Muscle of arm (tissue), 12 donors: Measurements from ENCODE around the gene PEX5. TPM values are rescaled to one million over a fixed set of nuclear protein-coding genes. Genes with fewer than 3 reads are reported as not detected.
"Not testable (repeated sequence)": the region's sequence is repeated elsewhere in the genome, so short reads cannot be mapped to it uniquely, and the experiment has no call there.

ENCODE experiments used
- DNase-seq: peaks from one replicate; pipeline ENCODE4 v3.0.0-alpha.2; 2013
- polyA plus RNA-seq, 12 donors: library from polyadenylated mRNA; unstranded; fragments of 120-200 nt; gene quantifications; one replicate each; pipeline ENCODE4 v1.2.1, GENCODE V29; 2013; ENCODE audit not compliant: insufficient read length in 12 of 12

The PEX5 gene
- polyA plus RNA-seq, 12 donors, result 25.9 to 43.0 (median 35.8) TPM; not detected in 1

DNA sequence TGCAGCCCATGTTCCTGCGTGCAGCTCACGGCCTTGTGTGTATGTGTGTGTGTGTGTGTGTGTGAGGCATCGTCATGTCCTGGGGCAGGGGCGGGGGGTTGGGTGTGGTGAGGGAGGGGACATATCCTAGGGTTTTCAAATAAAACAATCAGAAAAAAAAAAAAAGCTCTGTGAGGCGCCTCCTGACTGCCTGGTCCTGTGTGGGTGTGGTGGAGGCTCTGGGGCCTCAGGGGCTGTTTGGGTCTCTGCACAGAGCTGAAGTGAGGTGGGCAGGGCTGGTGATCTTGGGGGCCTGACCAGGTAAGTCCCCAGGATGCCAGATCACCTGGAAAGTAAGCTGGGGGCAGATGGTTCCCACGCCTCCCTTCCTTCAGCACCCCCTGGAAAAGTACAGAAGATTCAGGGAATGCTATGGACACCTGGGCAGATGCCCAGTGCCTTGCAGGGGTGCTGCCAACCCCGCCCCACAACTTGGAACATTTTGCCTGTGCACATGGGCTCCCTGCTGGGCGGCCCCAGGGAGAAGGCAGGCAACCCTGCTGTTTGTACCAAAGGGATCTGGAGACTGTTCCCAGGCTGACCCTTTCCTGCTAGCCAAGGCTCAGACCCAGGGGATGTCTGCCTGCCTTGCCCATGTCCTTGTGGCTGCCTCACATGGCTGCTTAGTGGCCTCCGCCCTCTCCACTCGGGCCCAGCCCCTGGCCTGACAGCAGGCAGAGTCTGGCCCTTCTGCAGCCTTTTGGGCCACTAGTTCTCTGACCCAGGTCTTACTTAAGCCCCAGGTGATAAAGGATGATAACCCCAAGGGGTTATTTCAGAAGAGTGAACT, 30.5 kb upstream of the PEX5 start:
- DNase-seq, result no peak

DNA sequence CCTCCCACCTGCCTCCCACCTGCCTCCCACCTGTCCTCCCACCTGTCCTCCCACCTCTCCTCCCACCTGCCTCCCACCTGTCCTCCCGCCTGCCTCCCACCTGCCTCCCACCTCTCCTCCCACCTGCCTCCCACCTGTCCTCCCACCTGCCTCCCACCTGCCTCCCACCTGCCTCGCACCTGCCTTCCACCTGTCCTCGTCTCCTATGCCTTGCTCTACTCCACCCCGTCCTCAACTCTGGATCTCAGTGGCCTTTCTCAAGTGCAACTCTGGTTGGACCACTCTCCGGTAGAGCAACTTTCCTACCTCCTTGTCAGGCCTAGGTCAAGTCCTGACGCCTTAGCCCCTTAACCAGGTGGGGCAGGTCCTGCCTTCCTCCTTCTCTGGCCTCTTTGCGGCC, 29.3 kb upstream of the PEX5 start:
- DNase-seq, result no peak

DNA sequence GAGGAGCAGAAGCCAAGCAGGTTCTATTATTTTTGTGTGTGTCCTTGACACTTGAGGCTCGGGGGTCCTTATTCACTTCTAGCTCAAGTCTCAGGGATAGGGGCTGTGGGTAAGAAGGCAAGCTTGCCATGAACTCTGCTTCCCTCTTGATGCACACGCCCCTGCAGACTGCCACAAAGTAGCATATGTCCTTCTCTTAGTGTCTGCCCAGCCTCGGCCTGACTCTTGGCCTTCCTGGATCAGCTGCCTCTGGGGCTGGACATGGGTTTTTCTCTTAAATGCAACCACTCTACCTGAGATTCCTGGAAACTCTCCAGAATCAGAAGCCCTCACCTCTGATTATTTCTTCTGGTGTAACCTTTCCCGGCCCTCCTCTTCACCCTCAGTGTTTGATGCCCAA, 28.2 kb upstream of the PEX5 start:
- DNase-seq, result no peak

DNA sequence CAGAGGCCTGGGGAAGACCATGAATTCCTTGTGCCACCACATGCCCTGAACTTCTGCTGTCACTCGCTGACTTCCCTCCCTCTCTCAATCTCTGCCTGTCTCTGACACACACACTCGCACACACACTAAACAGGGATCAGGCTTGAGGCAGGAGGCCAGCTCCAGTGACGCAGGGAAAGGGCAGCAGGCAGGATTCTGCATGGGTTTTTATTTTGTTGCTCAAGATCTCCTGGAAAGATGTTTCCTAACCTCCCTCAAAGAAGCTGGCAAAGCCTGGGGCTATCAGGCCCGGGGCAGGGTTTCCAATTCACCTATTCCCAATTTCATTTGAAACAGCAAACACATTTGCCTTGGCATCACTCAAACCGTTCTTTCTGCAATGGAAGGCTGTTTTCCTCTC, 27.7 kb upstream of the PEX5 start:
- no peak for DNase-seq

DNA sequence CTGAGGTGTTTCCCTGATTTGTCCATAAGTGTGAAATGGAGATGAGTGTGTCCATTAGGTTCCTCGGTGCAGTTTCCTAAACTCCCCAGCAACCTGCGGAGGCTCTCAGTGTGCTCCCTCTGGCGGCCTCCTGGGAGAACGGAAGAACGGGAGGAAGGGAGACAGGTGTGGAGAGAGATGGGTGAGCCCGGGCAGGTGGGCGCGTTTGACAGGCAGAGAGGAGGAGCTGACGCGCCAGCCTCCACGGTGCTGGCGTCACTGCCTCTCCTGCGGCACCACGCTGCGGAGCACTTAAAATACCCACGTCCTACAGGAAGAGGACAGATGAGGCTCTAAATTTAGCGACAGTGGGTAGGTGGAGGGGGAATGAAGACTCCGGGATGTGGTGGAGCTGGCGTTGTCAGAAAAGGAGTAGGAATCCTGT, 26.8 kb upstream of the PEX5 start:
- DNase-seq, result no peak

DNA sequence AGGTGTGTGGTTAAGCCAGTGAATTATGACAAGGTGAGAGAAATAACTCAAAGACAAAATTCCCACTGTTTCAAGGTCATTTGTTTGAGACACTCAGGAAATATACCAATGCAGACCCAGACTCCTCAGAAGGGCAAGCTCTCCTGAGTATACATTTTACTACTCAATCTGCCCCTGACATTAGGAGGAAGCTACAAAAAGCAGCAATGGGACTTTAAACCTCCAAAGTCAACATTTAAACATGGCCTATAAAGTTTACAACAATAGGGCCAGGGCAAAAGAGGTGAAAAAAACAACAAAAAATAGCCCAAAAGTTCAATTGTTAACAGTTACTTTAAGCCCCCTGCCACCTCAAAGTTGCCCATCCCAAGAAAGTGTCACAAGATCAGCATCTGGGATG, 19.5 kb upstream of the PEX5 start:
- no peak for DNase-seq

DNA sequence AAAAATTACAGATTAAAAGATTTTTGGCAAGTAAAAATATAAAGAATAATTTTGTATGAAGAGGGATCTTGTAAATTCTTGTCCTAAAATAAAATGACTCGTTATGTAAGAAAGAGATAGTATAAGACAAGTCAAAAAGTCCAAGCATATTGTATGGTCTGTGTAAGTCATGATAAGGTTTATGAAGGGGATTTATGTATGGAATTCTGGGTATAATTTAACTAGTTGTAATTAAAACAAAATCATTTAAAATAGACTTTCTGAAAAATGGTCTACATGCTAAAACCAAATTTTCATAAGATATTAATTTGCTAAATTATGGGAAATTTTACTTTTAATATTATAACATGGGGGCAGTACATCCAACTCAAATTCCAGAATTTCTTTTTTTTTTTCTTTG, 17.6 kb upstream of the PEX5 start:
- no peak for DNase-seq

DNA sequence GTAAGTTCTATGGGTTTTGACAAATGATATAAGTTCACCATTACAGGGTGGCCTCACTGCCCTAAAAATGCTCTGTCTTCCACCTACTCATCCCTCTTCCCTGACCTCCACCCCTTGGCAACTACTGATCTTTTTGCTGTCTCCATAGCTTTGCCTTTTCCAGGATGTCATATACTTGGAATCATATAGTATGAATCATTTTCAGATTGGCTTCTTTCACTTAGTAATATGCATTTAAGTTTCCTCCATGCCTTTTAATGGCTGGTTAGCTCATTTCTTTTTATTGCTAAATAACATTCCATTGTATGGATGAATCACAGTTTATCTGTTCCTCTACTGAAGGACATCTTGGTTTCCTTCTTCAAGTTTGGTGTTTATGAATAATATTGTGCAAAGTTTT, 14.0 kb upstream of the PEX5 start:
- no peak for DNase-seq

DNA sequence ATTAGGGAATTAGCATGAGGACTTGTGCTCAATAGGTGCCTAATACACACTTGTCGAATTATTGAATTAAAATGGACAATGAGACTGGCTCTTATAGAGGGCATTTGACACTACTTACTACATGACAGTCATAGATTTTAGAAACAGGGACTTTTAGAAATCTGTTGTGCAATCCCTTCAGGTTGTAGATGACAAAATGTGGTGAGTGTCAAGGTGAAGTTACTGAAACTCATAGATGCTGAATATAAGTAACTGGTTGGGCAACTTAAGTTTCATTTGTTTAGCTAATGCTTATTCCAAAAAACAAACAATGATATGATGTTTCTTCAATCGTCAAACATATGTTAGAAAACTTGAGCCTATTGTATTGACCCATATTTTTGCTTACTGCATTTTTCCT, 12.9 kb upstream of the PEX5 start:
- DNase-seq, result no peak

DNA sequence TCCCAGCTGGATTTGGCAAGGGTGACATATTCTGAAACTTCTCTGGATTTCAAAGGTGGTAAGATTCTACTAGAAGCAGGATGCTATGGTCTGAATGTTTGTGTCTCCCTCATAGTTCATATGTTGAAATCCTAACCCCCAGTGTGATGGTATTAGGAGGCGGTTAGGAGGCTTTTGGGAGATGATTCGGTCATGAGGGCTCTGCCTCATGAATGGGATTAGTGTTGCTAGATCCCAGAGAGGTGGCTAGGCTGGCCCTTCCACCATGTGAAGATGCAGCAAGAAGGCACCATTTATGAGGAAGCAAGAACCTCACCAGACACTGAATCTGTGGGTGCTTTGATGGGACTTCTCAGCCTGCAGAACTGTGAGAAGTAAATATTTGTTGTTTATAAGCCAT, 11.0 kb upstream of the PEX5 start:
- DNase-seq, result no peak

DNA sequence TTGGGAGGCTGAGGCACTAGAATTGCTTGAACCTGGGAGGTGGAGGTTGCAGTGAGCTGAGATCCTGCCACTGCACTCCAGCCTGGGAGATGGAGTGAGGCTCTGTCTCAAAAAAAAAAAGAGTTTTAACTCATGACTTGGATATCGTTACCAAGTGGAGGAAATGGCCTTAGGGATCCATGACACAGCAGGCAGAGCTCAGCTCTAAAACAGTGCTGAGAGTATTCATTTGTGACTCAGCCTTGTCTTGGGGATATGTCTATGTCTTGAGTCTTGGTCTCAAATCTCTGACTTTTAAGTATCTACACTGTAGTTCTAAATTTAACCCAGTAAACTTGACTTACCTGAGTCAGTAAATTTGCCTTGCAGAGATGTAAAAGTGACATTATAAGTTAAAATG, 8.8 kb upstream of the PEX5 start:
- no peak for DNase-seq

DNA sequence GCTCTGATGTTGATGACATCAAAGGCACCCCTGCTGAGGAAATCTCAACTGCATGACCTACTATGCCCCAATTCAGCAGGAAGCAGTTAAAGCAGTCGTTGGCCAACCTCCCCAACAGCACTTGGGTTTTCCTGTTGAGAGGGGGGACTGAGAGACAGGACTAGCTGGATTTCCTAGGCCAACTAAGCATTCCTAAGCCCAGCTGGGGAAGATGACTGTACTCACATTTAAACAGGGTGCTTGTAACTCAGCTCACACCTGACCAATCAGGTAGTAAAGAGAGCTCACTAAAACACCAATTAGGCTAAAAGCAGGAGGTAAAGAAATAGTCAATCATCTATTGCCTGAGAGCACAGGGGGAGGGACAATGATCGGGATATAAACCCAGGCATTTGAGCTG, 3.4 kb upstream of the PEX5 start:
- not testable (repeated sequence) for DNase-seq

DNA sequence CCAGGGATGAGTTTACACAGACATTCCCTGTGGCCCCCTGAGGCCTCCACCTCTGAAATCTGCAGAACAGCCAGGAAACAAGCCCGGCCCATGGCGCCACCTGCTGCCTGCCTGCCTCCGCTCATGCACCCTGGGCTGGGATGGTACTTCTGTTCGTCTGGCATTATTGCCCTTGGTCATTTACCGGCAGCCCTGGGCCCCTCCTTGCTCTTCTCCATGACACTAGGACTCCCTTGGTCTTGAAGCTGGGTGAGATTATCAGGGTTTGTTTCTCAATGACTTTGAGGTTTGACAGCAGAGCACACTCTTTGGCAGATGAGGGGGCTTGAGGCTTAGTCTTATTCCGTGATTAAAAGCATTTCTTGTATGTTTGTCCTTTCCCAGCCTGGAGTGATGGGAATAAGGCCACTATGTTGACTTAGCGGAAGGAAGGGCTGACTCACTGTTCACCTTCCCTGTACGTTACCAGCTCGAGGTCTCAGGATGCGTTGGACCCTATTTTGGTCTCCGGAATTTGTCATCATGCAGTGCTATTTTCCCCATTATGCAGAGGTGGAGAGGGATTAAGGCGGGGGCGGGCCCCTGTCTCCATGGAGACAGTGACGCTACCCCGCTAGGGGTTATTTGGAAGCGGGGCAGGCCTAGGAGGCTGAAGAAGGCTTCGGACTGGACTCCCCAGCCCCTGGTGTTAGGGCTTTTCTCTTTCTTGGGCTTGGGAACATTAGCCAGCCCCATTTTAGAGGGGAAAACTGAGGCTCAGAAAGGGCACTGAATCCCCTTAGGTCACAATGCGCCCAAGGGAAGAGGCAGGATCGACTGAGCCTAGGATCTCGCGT, 706 bp upstream of the PEX5 start:
- DNase-seq, result peak; percentile 59

DNA sequence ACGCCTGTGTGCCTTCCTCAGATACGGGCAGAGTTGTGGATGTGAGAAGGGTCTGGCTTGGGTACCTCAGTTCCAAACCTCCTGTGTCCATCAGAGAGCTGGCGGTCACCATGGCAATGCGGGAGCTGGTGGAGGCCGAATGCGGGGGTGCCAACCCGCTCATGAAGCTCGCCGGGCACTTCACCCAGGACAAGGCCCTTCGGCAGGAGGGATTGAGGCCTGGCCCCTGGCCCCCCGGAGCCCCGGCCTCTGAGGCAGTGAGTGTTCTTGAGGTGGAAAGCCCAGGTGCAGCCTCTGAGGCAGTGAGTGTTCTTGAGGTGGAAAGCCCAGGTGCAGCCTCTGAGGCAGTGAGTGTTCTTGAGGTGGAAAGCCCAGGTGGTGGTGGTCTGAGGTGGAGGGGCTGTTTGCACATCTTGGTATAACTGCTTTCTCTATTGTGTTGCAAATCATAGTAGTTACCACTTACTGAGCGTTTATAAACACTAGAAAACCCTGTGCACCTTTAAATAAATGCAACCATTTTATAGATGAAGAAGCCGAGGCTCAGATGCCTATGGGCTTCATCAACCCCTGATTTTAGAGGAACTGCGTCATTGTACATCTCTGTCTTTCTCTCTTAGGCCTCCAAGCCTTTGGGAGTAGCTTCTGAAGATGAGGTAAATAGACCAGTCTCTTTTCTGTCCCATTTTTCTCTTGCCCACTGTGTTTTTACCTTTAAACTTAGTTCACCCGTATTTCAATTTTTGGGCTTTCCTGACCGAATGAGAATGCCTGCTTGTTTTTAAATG, 976 bp downstream of the PEX5 start:
- peak; percentile 23 for DNase-seq

DNA sequence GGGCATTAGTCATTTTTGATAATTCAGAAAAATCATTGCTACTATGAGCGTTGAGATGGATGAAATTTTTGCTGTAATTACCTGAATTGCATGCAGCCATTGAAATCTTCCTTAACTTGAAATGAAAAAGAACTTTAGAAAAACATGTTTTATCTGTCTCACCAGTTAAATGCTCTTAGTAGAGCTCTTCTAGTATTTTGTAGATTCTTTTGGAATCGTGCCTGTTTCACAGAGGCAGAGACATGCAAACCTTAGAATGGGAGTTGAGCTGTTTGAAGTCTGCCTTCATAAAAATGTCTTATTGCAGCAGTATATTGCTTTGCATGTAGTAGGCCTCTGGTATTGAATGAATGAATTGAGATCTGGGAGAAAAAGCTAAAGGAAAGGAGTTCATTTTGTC, 4.2 kb downstream of the PEX5 start:
- DNase-seq, result no peak

DNA sequence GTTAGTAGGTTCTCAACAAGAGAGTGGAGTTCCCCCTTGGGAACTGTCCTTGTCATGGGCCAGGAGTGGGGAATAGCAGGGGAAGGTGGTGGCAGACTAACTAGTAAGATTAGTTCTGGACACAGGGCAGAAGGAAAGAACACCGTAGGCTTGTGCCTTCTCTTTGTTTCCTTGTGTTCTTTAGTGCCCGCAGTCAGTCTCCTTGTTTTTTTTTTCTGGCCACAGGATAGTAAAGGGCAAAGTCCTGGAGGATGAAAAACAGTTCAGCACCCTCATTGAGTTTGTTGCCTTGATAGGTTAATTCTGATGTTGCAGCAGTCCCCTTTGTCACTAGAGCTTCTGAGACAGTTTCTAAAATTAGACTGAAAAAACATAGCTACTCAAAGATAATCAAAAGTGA, 8.4 kb downstream of the PEX5 start:
- no peak for DNase-seq

DNA sequence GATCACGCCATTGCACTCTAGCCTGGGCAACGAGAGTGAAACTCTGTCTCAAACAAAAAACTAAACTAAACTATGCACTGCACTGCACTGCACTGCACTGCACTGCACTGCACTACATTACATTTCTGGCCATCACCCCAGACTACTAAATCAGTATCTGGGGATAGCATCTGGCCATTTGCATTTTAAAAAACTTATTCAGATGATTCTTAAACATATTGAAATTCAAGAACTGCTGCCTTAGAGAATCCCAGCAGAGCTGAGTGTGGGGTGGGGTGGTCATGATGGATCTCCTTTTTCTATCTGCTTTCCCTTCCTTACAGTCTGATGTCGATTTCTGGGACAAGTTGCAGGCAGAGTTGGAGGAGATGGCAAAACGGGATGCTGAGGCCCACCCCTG, 13.6 kb downstream of the PEX5 start:
- no peak for DNase-seq

DNA sequence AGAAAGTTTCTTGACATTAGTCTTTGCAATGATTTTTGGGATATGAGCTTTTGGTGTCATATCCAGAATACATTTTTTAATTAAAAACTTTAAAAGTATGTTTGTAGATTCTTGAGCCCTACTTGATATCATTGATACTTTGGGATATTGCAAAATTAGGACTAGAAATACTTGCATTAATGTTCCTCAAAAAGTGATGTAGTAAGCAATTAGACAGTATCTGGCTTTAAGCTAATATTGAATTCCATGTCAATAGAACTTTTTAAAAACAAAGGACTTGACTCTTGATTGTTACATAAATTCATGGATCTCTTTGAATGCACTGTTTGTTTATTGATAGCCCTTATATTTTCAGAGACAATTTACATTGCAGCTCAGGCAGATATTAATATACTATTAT, 15.6 kb downstream of the PEX5 start:
- DNase-seq, result no peak

DNA sequence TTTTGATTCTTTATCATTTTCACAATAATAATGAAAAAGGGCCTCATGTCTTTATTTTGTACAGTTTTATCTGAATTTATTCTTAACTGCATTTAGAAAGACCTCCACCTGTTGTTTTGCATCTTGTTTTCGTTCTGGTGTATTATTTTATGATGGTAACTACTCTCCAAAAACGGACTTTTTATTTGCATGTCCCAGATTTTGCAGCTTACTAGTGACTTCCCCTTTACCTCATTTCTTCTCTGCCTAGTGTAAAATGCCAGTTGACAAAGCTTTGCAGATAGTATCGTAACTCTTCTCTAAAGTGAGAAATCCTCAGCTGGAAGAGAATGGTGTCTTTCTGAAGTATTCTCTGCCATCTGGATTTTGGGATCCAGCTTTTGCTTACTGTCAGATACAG, 17.2 kb downstream of the PEX5 start:
- no peak for DNase-seq

DNA sequence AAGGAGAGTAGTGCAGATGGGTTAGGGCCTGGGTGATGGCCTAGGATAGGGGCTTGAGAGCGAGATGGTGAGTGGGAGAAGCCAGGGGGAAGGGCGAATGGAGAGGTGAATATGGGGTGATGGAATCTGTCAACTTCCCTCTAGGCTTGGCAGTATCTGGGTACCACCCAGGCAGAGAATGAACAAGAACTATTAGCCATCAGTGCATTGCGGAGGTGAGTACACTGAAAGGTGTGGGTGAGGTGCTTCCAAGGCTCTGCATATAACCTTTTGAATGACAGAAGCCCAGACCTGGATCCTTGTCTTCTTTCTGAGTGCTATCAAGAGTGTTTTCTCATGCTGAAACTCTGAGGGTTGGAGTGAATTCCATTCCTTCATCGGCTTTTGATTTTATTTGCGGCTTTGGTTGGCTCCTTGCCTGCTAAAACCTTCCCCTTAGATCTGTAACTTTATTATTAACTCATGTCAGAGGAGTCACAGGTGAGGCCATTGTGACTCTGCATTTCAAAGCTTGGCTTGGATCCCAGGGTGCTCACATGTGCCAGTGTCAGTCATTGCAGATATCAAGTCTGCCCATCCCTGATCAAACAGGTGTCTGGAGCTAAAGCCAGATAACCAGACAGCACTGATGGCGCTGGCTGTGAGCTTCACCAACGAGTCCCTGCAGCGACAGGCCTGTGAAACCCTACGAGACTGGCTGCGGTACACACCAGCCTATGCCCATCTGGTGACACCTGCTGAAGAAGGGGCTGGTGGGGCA, 18.6 kb downstream of the PEX5 start:
- no peak for DNase-seq

DNA sequence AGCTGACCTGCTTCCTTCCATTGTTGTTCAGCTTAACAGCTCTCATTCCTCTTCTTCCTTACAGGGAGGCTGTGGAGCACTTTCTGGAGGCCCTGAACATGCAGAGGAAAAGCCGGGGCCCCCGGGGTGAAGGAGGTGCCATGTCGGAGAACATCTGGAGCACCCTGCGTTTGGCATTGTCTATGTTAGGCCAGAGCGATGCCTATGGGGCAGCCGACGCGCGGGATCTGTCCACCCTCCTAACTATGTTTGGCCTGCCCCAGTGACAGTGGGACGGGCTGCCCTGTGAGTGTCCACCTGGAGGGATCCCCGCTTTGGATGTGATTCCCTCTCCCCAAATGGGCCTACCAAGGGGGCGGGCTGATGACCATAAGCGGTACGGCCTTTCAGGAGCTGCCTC, 20.5 kb downstream of the PEX5 start:
- no peak for DNase-seq
